COR-L47 (cell line): ENCODE results near the gene ARL3.

Experiments
- DNase-seq: peaks from one replicate; lab custom pipeline; 2025; lab: John Stamatoyannopoulos, UW

ARL3 gene

GRCh38 chr10:102639537-102639936, 74.7 kb downstream of the ARL3 start:
- DNase-seq = no peak

GRCh38 chr10:102635377-102635776, 78.8 kb downstream of the ARL3 start:
- no peak for DNase-seq

- no peak for DNase-seq
Measured at GRCh38 chr10:102634686-102635085, 79.5 kb downstream of the ARL3 start.

GRCh38 chr10:102633848-102634247, 80.3 kb downstream of the ARL3 start:
- no peak for DNase-seq

GRCh38 chr10:102633287-102633686, 80.9 kb downstream of the ARL3 start:
- DNase-seq = no peak

GRCh38 chr10:102632394-102633111, 81.6 kb downstream of the ARL3 start:
- no peak for DNase-seq

- DNase-seq = no peak
Measured at GRCh38 chr10:102631525-102632393, 82.4 kb downstream of the ARL3 start.

- DNase-seq = no peak
Measured at GRCh38 chr10:102630663-102631062, 83.5 kb downstream of the ARL3 start.

GRCh38 chr10:102629661-102630614, 84.3 kb downstream of the ARL3 start:
- no peak for DNase-seq

- no peak for DNase-seq
Measured at GRCh38 chr10:102628451-102628911, 85.7 kb downstream of the ARL3 start.

GRCh38 chr10:102627736-102628293, 86.4 kb downstream of the ARL3 start:
- no peak for DNase-seq

- DNase-seq = no peak
Measured at GRCh38 chr10:102627291-102627735, 86.9 kb downstream of the ARL3 start.

GRCh38 chr10:102626026-102626685, 88.0 kb downstream of the ARL3 start:
- DNase-seq = no peak

- DNase-seq = no peak
Measured at GRCh38 chr10:102624751-102625645, 89.2 kb downstream of the ARL3 start.

GRCh38 chr10:102624094-102624493, 90.1 kb downstream of the ARL3 start:
- DNase-seq = no peak
